ENCODE results near the gene SPRY1. TPM values are rescaled to one million over a fixed set of nuclear protein-coding genes. Genes with fewer than 3 reads are reported as not detected.

SPRY1 gene
- total RNA-seq, 2 donors from 2014 or later: 9.1 to 18.5 TPM

- 100% methylated on average over 2 of the region's 2 CpGs; no CpG with 5 or more reads in 1 of the 2 experiments for WGBS, 2 experiments (ENCODE audit: insufficient coverage in 1 of 2, insufficient read length in 1 of 2)
- Histone ChIP-seq H3K27ac (ENCODE audit: low read depth, low read length) (no peak overlapping the region), H3K36me3 (ENCODE audit: control insufficient read depth, insufficient read depth, low read length) (no peaks in the 10 kb centered on the region), H3K4me3 (ENCODE audit: low read length) (no peak overlapping the region), H3K9ac (ENCODE audit: extremely low read depth, low read length, poor library complexity, severe bottlenecking) (no peak overlapping the region), H3K27me3 (ENCODE audit: control insufficient read depth, insufficient read depth, low read length, poor library complexity, severe bottlenecking) (no peaks in the 10 kb centered on the region), H3K4me1 (ENCODE audit: control insufficient read depth, insufficient read depth, low read length) (no peaks in the 10 kb centered on the region), H3K9me3 (ENCODE audit: control insufficient read depth, low read length) (no peaks in the 10 kb centered on the region)
- H3K27me3 Mint-ChIP-seq (ENCODE audit: insufficient read depth): no peaks in the 10 kb centered on the region
- no peak overlapping the region for H3K4me3 Mint-ChIP-seq
- H3K36me3 Mint-ChIP-seq (ENCODE audit: low read depth): no peaks in the 10 kb centered on the region
- H3K27ac Mint-ChIP-seq: no peak overlapping the region
- peaks cover 4% of the 10 kb centered on the region for H3K9me3 Mint-ChIP-seq
- peaks cover 12% of the 10 kb centered on the region for H3K4me1 Mint-ChIP-seq
- peak; percentile 11 for DNase-seq
- TF ChIP-seq, protein P1, sequence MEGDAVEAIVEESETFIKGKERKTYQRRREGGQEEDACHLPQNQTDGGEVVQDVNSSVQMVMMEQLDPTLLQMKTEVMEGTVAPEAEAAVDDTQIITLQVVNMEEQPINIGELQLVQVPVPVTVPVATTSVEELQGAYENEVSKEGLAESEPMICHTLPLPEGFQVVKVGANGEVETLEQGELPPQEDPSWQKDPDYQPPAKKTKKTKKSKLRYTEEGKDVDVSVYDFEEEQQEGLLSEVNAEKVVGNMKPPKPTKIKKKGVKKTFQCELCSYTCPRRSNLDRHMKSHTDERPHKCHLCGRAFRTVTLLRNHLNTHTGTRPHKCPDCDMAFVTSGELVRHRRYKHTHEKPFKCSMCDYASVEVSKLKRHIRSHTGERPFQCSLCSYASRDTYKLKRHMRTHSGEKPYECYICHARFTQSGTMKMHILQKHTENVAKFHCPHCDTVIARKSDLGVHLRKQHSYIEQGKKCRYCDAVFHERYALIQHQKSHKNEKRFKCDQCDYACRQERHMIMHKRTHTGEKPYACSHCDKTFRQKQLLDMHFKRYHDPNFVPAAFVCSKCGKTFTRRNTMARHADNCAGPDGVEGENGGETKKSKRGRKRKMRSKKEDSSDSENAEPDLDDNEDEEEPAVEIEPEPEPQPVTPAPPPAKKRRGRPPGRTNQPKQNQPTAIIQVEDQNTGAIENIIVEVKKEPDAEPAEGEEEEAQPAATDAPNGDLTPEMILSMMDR (conservative IDR thresholded peaks at IDR 0.05): no peak
Measured at GRCh38 chr4:123363729-123364128, 32.9 kb upstream of the SPRY1 start.

DNA sequence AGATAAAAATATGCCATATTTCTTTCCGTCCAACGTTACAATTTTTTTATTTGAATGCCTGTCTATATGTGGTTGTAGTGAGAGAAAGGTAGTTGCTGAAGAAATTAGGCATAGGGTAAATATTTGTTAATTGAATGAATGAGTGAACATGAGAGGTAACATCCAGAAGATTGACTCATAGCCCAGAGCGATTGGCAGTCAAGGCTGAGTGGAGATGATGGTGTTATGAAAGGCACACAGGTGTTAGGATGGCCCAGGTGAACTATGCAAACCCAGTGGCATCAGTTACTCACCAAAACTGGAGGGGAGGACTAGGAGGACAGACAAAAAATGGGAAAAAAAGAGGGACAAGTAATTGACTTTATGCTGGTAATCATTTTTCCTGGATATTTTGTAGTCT is 31.7 kb upstream of the SPRY1 start:
- Mint-ChIP-seq H3K4me3 (no peak overlapping the region), H3K27me3 (ENCODE audit: insufficient read depth) (no peaks in the 10 kb centered on the region), H3K27ac (no peak overlapping the region), H3K36me3 (ENCODE audit: low read depth) (no peaks in the 10 kb centered on the region), H3K4me1 (peaks cover 12% of the 10 kb centered on the region), H3K9me3 (peaks cover 4% of the 10 kb centered on the region)
- no peaks in the 10 kb centered on the region for H3K9me3 ChIP-seq (ENCODE audit: control insufficient read depth, low read length)
- H3K36me3 ChIP-seq (ENCODE audit: control insufficient read depth, insufficient read depth, low read length): no peaks in the 10 kb centered on the region
- no peaks in the 10 kb centered on the region for H3K27me3 ChIP-seq (ENCODE audit: control insufficient read depth, insufficient read depth, low read length, poor library complexity, severe bottlenecking)
- TF ChIP-seq, protein P1 (conservative IDR thresholded peaks at IDR 0.05): no peak
- DNase-seq: peak; percentile 6
- H3K4me1 ChIP-seq (ENCODE audit: control insufficient read depth, insufficient read depth, low read length): no peaks in the 10 kb centered on the region
- H3K27ac ChIP-seq (ENCODE audit: low read depth, low read length): no peak overlapping the region
- H3K4me3 ChIP-seq (ENCODE audit: low read length): no peak overlapping the region
- WGBS, 2 experiments (ENCODE audit: insufficient coverage in 1 of 2, insufficient read length in 1 of 2): 93 to 97% methylated on average over 3 of the region's 3 CpGs
- H3K9ac ChIP-seq (ENCODE audit: extremely low read depth, low read length, poor library complexity, severe bottlenecking): no peak overlapping the region

DNA sequence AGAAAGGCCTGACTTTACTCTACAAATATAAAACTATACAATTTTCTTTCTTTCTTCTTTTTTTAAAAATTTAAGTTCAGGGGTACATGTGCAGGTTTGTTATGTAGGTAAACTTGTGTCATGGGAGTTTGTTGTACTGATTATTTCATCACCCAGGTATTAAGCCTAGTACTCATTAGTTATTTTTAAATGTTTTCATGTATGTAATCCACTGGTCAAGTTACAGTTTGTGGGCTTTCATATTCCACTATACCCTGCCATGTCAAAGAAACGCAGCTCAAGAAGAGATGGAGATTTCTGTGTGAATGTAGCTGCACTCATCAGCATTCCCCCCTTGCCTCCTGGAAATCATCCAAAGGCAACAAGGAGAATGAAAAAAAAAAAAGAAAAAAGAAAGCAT is 31.2 kb upstream of the SPRY1 start:
- H3K4me1 Mint-ChIP-seq: peaks cover 12% of the 10 kb centered on the region
- H3K36me3 ChIP-seq (ENCODE audit: control insufficient read depth, insufficient read depth, low read length): no peaks in the 10 kb centered on the region
- TF ChIP-seq, protein P1 (conservative IDR thresholded peaks at IDR 0.05): no peak
- no peaks in the 10 kb centered on the region for H3K36me3 Mint-ChIP-seq (ENCODE audit: low read depth)
- H3K4me3 ChIP-seq (ENCODE audit: low read length): no peak overlapping the region
- peaks cover 4% of the 10 kb centered on the region for H3K9me3 Mint-ChIP-seq
- no peaks in the 10 kb centered on the region for H3K9me3 ChIP-seq (ENCODE audit: control insufficient read depth, low read length)
- H3K27ac ChIP-seq (ENCODE audit: low read depth, low read length): no peak overlapping the region
- no peaks in the 10 kb centered on the region for H3K27me3 Mint-ChIP-seq (ENCODE audit: insufficient read depth)
- WGBS, 2 experiments (ENCODE audit: insufficient coverage in 1 of 2, insufficient read length in 1 of 2): 90% methylated on average over 1 of the region's 1 CpG; no CpG with 5 or more reads in 1 of the 2 experiments
- DNase-seq: no peak
- no peaks in the 10 kb centered on the region for H3K4me1 ChIP-seq (ENCODE audit: control insufficient read depth, insufficient read depth, low read length)
- H3K9ac ChIP-seq (ENCODE audit: extremely low read depth, low read length, poor library complexity, severe bottlenecking): no peak overlapping the region
- H3K27me3 ChIP-seq (ENCODE audit: control insufficient read depth, insufficient read depth, low read length, poor library complexity, severe bottlenecking): no peaks in the 10 kb centered on the region
- H3K27ac Mint-ChIP-seq: no peak overlapping the region
- no peak overlapping the region for H3K4me3 Mint-ChIP-seq

Data from endodermal cell (in vitro differentiated cells).